Karpas-422 (cell line): ENCODE results near the gene ZNF555. TPM values are rescaled to one million over a fixed set of nuclear protein-coding genes. Genes with fewer than 3 reads are reported as not detected.

Experiments
- DNase-seq: peaks from one replicate; pipeline ENCODE4 v3.0.0-alpha.2; 2015
- H2AFZ ChIP-seq: fragments of 200-600 bp; sonication (generic); 2 replicates; pipeline ENCODE4 v1.6.1; 2014; ENCODE audit warnings: antibody characterized with exemption, low read length, mixed read lengths
- H3K27ac ChIP-seq: fragments of 200-600 bp; sonication (generic); 2 replicates; pipeline ENCODE4 v1.5.1; 2014; ENCODE audit warnings: mild to moderate bottlenecking, low read length, moderate library complexity
- H3K27me3 ChIP-seq: fragments of 200-600 bp; sonication (generic); 2 replicates; pipeline ENCODE4 v1.6.1; 2014; ENCODE audit warnings: low read length, mixed read lengths
- H3K36me3 ChIP-seq: fragments of 200-600 bp; sonication (generic); 2 replicates; pipeline ENCODE4 v1.6.1; 2014; ENCODE audit warnings: low read length, mixed read lengths; ENCODE audit not compliant: insufficient read depth
- H3K4me1 ChIP-seq: fragments of 200-600 bp; sonication (generic); 2 replicates; pipeline ENCODE4 v1.6.1; 2014; ENCODE audit warnings: mild to moderate bottlenecking, low read length, mixed read lengths
- H3K4me2 ChIP-seq: fragments of 200-600 bp; sonication (generic); 2 replicates; pipeline ENCODE4 v1.6.1; 2014; ENCODE audit warnings: low read length, low read depth, mild to moderate bottlenecking; ENCODE audit not compliant: poor library complexity, severe bottlenecking
- H3K4me3 ChIP-seq: fragments of 200-600 bp; sonication (generic); 2 replicates; pipeline ENCODE4 v1.5.1; 2014; ENCODE audit warnings: mild to moderate bottlenecking, antibody characterized with exemption, low read length, mixed read lengths
- H3K79me2 ChIP-seq: fragments of 200-600 bp; sonication (generic); 2 replicates; pipeline ENCODE4 v1.6.1; 2014; ENCODE audit warnings: mild to moderate bottlenecking, low read length, mixed read lengths
- H3K9ac ChIP-seq: fragments of 200-600 bp; sonication (generic); 2 replicates; pipeline ENCODE4 v1.6.0; 2014; ENCODE audit warnings: low read length
- H3K9me2 ChIP-seq: fragments of 200-600 bp; sonication (generic), shearing (Covaris generic); replicated peaks from 2 replicates; pipeline ENCODE4 v1.6.0; 2014; ENCODE audit warnings: mild to moderate bottlenecking, low read length, moderate library complexity; ENCODE audit not compliant: insufficient read depth
- H3K9me3 ChIP-seq: fragments of 300-700, 200-600 bp; sonication (generic); 2 replicates; pipeline ENCODE4 v1.6.1; 2014; ENCODE audit warnings: low read length, mixed read lengths
- H4K20me1 ChIP-seq: fragments of 200-600 bp; sonication (generic); 2 replicates; pipeline ENCODE4 v1.6.1; 2014; ENCODE audit warnings: mild to moderate bottlenecking, antibody characterized with exemption, low read length, low read depth; ENCODE audit not compliant: insufficient read depth
- total RNA-seq: library from RNA; depleted of rRNA; stranded (reverse); fragments of >200 nt; shearing (Covaris generic); gene quantifications from 2 replicates; pipeline ENCODE4 v1.2.3, GENCODE V29; 2014; ENCODE audit warnings: low replicate concordance

The ZNF555 gene
- total RNA-seq, 1 experiment from 2014 or later = 1.4 TPM

GRCh38 chr19:2797280-2797679 is 44.0 kb upstream of the ZNF555 start:
- Histone ChIP-seq H3K36me3 (peaks cover 35% of the 10 kb centered on the region), H3K4me1 (peaks cover 9% of the 10 kb centered on the region), H3K9ac (no peak overlapping the region), H3K4me2 (no peak overlapping the region), H3K9me3 (no peaks in the 10 kb centered on the region), H3K9me2 (no peaks in the 10 kb centered on the region), H3K27ac (no peak overlapping the region), H4K20me1 (peaks cover 5% of the 10 kb centered on the region; the same call in 1 of the 2 replicates), H2AFZ (no peak overlapping the region), H3K4me3 (no peak overlapping the region), H3K27me3 (no peaks in the 10 kb centered on the region), H3K79me2 (peaks cover 19% of the 10 kb centered on the region)
- no peak for DNase-seq

DNA sequence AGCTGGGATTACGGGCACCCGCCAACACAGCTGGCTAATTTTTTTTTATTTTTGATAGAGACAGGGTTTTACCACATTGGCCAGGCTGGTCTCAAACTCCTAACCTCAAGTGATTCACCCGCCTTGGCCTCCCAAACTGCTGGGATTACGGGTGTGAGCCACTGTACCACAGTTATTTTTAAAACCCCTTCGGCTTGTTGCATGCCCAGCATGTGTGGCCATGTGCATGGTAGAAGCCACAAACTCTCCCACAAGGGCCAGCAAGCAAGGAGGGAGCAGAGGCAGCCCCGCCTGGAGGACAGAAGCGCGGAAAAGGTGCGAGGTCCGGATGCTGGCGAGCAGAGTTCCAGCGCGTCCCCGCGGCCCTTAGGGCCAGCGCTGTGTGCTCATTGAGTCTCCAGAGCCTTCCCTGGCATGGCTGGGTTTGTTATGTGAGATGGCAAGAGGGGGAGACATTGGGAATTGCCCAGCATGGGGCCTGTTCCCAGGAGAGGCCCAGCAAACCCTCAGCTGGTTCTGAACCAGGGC is 43.1 kb upstream of the ZNF555 start:
- Histone ChIP-seq H3K9me3 (no peaks in the 10 kb centered on the region), H3K79me2 (peaks cover 20% of the 10 kb centered on the region), H3K4me3 (no peak overlapping the region), H3K27me3 (no peaks in the 10 kb centered on the region), H4K20me1 (peaks cover 13% of the 10 kb centered on the region; the same call in 1 of the 2 replicates), H3K4me2 (no peak overlapping the region), H3K4me1 (peaks cover under 1% of the 10 kb centered on the region; the same call in 1 of the 2 replicates), H3K36me3 (peaks cover 29% of the 10 kb centered on the region), H3K27ac (no peak overlapping the region), H3K9ac (no peak overlapping the region), H2AFZ (no peak overlapping the region), H3K9me2 (no peaks in the 10 kb centered on the region)
- DNase-seq = no peak

DNA sequence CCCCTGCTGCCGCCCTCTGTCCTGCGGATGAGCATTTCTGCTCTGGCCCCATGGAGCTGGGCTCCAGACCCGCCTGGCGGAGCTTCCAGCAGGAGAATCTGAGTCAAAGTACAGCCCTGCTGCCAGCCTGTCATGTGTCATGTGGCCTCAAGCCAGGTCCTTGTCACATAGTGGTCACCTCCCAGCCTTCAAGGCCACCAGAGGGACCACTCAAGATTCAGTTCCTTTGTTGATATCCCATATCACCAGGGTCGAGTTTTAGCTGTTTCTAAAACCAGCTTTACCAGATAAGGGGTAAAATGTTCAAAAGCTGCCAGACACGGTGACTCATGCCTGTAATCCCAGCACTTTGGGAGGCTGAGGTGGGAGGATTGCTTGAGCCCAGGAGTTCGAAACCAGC is 42.5 kb upstream of the ZNF555 start:
- peaks cover 17% of the 10 kb centered on the region for H3K79me2 ChIP-seq
- H2AFZ ChIP-seq = no peak overlapping the region
- H3K27ac ChIP-seq = no peak overlapping the region
- H3K4me3 ChIP-seq = no peak overlapping the region
- H4K20me1 ChIP-seq = peaks cover 13% of the 10 kb centered on the region; the same call in 1 of the 2 replicates
- no peak for DNase-seq
- H3K9me3 ChIP-seq = no peaks in the 10 kb centered on the region
- no peaks in the 10 kb centered on the region for H3K4me1 ChIP-seq
- H3K9me2 ChIP-seq = no peaks in the 10 kb centered on the region
- no peaks in the 10 kb centered on the region for H3K27me3 ChIP-seq
- peaks cover 24% of the 10 kb centered on the region for H3K36me3 ChIP-seq
- H3K9ac ChIP-seq = no peak overlapping the region
- no peak overlapping the region for H3K4me2 ChIP-seq

GRCh38 chr19:2799273-2800020 is 41.8 kb upstream of the ZNF555 start:
- no peaks in the 10 kb centered on the region for H3K4me1 ChIP-seq
- DNase-seq = no peak
- no peaks in the 10 kb centered on the region for H3K9me3 ChIP-seq
- H2AFZ ChIP-seq = no peak overlapping the region
- H3K36me3 ChIP-seq = peaks cover 17% of the 10 kb centered on the region
- H3K4me3 ChIP-seq = no peak overlapping the region
- H3K9ac ChIP-seq = no peak overlapping the region
- H3K27me3 ChIP-seq = no peaks in the 10 kb centered on the region
- no peaks in the 10 kb centered on the region for H3K9me2 ChIP-seq
- peaks cover 13% of the 10 kb centered on the region; the same call in 1 of the 2 replicates for H3K79me2 ChIP-seq
- no peak overlapping the region for H3K27ac ChIP-seq
- no peak overlapping the region for H3K4me2 ChIP-seq
- peaks cover 10% of the 10 kb centered on the region; the same call in 1 of the 2 replicates for H4K20me1 ChIP-seq

GRCh38 chr19:2800506-2800905 is 40.8 kb upstream of the ZNF555 start:
- no peak for DNase-seq
- H3K36me3 ChIP-seq = peaks cover 17% of the 10 kb centered on the region
- H3K9me2 ChIP-seq = no peaks in the 10 kb centered on the region
- peaks cover 8% of the 10 kb centered on the region; the same call in 1 of the 2 replicates for H4K20me1 ChIP-seq
- H3K4me2 ChIP-seq = no peak overlapping the region
- peaks cover 11% of the 10 kb centered on the region; the same call in 1 of the 2 replicates for H3K79me2 ChIP-seq
- no peaks in the 10 kb centered on the region for H3K4me1 ChIP-seq
- H3K9ac ChIP-seq = no peak overlapping the region
- H3K27ac ChIP-seq = no peak overlapping the region
- H2AFZ ChIP-seq = no peak overlapping the region
- H3K4me3 ChIP-seq = no peak overlapping the region
- H3K9me3 ChIP-seq = no peaks in the 10 kb centered on the region
- no peaks in the 10 kb centered on the region for H3K27me3 ChIP-seq

DNA sequence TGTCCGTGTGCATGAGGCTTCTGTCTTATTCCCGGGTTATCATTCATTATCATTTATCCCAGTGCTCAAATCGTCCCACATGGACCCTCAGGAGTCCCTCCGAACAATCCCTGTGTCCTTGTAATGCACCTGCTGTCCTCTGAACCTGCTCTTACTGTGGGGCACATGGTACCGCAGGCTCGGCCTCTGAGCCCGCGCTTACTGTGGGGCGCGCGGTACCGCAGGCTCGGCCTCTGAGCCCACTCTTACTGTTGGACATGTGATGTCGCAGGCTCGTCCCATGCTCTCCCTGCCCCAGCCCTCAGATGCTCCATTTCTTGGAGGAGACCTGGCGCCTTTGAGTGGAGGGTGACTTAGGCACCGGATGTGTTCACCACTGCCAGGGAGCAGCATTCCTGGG is 38.4 kb upstream of the ZNF555 start:
- H3K4me3 ChIP-seq = no peak overlapping the region
- no peak for DNase-seq
- peaks cover 11% of the 10 kb centered on the region; the same call in 1 of the 2 replicates for H3K79me2 ChIP-seq
- no peaks in the 10 kb centered on the region for H3K4me1 ChIP-seq
- H2AFZ ChIP-seq = no peak overlapping the region
- H3K27me3 ChIP-seq = no peaks in the 10 kb centered on the region
- no peaks in the 10 kb centered on the region for H3K9me2 ChIP-seq
- H3K36me3 ChIP-seq = peaks cover 14% of the 10 kb centered on the region
- no peaks in the 10 kb centered on the region for H3K9me3 ChIP-seq
- no peak overlapping the region for H3K9ac ChIP-seq
- no peak overlapping the region for H3K27ac ChIP-seq
- H4K20me1 ChIP-seq = peaks cover 8% of the 10 kb centered on the region; the same call in 1 of the 2 replicates
- H3K4me2 ChIP-seq = no peak overlapping the region

DNA sequence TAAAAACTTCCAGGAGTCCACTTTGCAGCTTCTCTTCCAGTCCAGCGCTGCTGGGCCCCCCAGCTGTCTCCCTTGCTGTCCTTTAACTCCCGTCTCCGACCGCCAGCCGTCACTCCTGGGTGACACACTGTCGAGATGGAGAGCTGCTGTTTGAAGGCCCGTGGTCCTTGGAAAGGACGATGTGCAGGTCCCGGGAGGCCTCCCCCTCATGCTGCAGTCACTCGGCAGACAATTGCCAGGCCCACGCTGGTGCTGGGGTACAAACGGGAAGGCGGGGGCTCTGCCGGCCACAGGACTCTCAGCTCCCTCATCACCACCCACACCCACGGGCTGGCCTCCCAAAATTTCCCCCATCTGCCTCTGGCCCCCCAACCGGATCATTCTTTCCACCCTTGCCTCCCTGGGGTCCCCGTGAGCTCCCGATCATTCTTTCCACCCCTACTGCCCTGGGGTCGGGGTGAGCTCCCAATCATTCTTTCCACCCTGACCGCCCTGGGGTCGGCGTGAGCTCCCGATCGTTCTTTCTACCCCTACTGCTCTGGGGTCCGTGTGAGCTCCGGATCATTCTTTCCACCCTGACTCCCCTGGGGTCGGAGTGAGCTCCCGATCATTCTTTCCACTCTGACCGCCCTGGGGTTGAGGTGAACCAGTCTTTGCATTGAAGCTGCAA is 37.7 kb upstream of the ZNF555 start:
- no peak overlapping the region for H3K27ac ChIP-seq
- no peak overlapping the region for H2AFZ ChIP-seq
- H3K79me2 ChIP-seq = peaks cover 11% of the 10 kb centered on the region; the same call in 1 of the 2 replicates
- H3K9me2 ChIP-seq = no peaks in the 10 kb centered on the region
- no peaks in the 10 kb centered on the region for H3K9me3 ChIP-seq
- peaks cover 8% of the 10 kb centered on the region; the same call in 1 of the 2 replicates for H4K20me1 ChIP-seq
- DNase-seq = no peak
- H3K27me3 ChIP-seq = no peaks in the 10 kb centered on the region
- H3K4me1 ChIP-seq = no peaks in the 10 kb centered on the region
- no peak overlapping the region for H3K4me3 ChIP-seq
- H3K9ac ChIP-seq = no peak overlapping the region
- peaks cover 14% of the 10 kb centered on the region for H3K36me3 ChIP-seq
- H3K4me2 ChIP-seq = no peak overlapping the region
